Epithelial cell of proximal tubule (primary cell): ENCODE results near the gene NDUFS5. TPM values are rescaled to one million over a fixed set of nuclear protein-coding genes. Genes with fewer than 3 reads are reported as not detected.

Experiments used
- DNase-seq: peaks from one replicate; pipeline ENCODE4 v3.0.0-alpha.2; 2011; ENCODE audit warnings: low read depth
- H3K4me3 ChIP-seq: 2 replicates; pipeline ENCODE4 v1.5.1; 2011; ENCODE audit warnings: low read depth, mild to moderate bottlenecking, low read length
- total RNA-seq: library from RNA; depleted of rRNA; stranded (reverse); fragments of >200 nt; gene quantifications from 2 replicates; pipeline ENCODE4 v1.2.3, GENCODE V29; 2015
- TF ChIP-seq, protein P1 (sequence below): conservative IDR thresholded peaks from 2 replicates; pipeline ENCODE4 v1.5.1; 2012; ENCODE audit warnings: low read depth, mild to moderate bottlenecking, low read length

The NDUFS5 gene
- total RNA-seq, 1 donor from 2014 or later = 889 TPM

DNA sequence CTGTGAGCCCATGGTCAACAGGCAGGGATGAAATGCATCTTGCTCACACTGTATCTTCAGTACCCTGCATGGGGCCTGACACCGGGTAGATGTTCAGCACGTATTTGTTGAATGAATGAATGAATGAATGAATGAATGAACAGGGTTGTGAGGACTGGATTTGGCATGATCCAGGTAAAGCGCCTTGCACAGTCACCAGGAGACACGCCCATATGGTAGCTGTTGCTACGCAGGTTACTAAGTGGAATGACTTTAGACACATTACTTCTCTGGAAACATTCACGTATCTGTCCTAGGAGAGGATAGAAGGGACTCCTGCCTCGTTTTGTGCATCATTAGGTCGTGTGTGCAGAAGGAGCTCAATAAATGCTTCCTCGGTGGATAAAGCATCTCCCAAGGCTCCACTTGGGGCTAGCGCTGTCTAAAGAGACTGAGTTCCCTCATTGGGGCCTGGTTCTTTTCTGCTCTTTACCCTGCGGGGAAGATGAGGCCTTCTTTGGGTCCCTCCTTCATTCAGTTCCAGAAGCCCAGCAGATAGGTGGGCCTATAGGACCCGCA, 54.2 kb downstream of the NDUFS5 start:
- TF ChIP-seq, protein P1, sequence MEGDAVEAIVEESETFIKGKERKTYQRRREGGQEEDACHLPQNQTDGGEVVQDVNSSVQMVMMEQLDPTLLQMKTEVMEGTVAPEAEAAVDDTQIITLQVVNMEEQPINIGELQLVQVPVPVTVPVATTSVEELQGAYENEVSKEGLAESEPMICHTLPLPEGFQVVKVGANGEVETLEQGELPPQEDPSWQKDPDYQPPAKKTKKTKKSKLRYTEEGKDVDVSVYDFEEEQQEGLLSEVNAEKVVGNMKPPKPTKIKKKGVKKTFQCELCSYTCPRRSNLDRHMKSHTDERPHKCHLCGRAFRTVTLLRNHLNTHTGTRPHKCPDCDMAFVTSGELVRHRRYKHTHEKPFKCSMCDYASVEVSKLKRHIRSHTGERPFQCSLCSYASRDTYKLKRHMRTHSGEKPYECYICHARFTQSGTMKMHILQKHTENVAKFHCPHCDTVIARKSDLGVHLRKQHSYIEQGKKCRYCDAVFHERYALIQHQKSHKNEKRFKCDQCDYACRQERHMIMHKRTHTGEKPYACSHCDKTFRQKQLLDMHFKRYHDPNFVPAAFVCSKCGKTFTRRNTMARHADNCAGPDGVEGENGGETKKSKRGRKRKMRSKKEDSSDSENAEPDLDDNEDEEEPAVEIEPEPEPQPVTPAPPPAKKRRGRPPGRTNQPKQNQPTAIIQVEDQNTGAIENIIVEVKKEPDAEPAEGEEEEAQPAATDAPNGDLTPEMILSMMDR = no peak
- no peak for DNase-seq
- H3K4me3 ChIP-seq = no peak overlapping the region

DNA sequence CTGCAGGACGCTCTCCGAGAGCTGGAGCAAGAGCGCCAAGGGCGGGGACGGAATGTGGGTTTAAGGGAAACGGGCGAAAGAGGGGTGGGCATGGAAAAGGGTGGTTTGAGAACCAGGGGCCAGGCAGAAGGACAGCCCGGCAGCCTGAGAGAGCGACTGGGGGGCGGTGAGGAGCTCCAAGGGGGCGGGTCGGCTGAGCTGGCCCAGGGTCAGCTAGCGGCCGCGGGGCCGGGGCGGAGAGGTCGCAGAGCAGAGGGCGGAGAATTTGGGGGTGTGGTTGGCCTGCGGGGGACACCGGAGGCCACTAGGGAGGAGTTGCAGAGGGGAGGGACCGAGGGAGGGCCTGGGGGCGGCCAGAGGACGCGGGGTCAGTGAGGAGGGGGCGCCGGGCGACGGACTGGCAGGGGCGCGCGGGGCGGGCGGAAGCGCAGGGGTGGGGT, 54.7 kb downstream of the NDUFS5 start:
- TF ChIP-seq, protein P1 = no peak
- H3K4me3 ChIP-seq = no peak overlapping the region
- no peak for DNase-seq

DNA sequence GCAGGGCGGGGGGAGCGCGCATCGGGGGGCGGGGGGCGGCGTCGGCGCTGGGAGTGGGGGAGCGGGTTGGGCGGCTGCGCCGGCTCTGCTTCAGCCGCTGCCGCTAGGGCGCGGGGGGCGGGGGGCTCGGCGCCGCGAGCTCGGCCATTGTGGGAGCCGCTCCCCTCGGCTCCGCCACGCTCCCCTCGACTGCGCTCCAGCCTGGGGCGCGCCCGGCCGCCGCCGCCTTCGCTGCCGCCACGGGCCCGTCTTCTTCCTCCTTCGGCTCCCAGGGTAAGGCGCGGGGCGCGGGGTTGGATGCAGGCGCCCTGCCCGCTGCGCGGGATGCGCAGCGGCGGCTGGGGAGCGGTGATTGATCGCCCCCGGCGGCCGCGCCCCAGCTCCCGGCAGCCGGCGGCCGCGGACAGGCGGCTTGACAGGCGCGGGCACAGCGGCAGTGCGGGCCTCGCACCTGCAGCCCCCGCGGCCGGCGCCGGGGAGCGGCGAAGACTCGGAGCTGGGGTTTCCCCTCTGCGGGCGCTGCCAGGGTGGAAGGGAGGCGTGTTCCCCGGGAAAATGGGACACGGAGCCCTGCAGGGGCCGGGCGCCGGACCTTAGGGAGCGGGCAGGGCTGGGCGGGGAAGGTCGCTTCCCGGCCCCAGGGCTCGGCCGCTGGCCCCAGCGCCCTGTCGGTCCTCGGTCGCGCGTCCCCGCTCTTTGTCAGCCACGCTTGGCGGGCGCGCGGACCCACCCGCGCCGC, 55.3 kb downstream of the NDUFS5 start:
- H3K4me3 ChIP-seq = peak overlapping the region; percentile 52
- no peak for DNase-seq
- TF ChIP-seq, protein P1 = no peak

DNA sequence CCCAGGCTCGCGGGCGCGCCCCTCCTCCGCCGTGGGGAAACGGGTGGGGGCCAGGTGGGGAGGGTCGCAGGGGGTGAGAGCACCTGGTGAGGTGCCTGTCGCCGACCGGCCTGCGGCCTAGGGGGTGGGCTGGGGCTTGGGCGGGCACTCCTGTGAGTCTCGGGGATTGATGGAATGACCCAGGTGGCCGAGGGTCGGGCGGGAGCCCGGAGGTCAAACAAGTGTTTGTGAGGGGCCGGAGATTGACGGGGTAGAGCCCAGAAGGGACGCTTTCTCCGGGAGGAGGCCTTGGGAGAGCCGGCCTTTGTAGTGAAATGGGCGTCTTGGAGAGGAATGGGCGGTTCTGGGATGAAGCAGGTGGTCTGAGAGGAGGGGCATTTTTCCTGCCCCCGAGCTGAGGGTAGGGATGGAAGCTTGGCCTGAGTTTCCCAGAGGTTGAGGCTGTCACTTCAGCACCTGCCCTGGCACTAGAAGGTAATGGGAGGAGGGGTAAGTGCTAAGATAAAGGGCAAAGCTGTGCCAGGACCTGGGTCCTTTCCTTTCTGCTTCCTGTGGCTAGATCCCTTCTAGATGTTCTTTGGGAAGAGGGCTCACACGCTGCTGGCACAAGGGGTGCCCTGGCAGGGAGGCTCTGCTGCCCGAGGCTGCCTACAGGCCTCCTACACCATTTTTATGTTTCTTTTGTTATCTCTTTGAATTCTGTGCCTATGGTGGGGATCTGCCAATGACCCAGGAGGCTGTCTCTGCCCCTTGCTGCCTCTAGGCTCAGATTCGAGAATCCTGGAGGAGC, 56.1 kb downstream of the NDUFS5 start:
- peak overlapping the region; percentile 52 for H3K4me3 ChIP-seq
- no peak for DNase-seq
- TF ChIP-seq, protein P1 = no peak

DNA sequence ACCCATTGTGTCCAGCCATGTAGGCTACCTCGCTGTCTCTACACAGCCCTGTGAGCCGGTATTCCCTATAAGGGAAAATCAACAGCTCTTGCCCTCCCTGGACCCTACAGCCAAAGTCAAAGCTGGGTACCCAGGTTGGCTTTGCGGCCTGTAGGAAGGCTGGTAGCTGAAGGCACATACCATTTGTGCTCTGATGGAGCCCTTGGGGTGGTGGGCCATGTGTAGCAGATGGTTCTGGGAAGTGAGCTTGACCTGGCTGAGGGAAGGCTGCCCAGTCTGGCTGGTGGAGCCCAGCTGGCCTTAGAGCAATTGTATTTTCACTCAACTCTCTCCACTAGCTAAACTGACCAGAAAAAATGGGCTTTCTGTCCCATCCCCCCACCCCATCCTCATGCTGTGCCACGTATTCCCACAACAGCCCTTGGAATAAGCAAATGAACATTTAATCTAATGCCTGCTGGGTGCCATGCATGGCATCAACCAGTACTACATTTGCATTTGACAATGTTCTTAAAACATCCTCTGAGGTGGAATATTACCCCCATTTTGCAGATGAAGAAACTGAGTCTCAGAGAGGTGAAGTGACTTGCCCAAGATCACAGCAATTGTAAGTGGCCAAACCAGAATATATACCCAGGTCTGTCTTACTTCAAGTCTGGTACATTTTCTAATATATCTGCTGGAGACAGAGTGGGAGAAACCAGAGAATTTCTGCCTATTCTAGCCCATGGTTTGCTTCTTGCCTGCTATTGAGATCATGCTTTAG, 56.8 kb downstream of the NDUFS5 start:
- TF ChIP-seq, protein P1 = no peak
- no peak for DNase-seq
- no peak overlapping the region for H3K4me3 ChIP-seq

DNA sequence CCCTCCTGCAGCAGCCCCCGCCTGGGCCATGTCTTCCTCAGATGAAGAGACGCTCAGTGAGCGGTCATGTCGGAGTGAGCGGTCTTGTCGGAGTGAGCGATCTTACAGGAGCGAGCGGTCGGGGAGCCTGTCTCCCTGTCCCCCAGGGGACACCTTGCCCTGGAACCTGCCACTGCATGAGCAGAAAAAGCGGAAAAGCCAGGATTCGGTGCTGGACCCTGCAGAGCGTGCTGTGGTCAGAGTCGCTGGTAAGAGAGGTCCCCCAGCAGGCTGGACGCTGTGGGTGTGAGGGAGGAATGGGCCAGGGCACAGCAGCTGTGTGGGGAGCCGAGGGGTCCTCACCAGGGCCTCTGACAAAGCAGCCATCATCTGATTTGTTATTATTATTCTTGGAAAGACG, 58.0 kb downstream of the NDUFS5 start:
- no peak overlapping the region for H3K4me3 ChIP-seq
- DNase-seq = no peak
- TF ChIP-seq, protein P1 = no peak

Other genes starting within 250 kb of the NDUFS5 start
- gene RRAGC, start 166.6 kb upstream of the NDUFS5 start, total RNA-seq = 3.3 and 4.3 TPM in 2 replicates
- 25.5 and 27.5 TPM in 2 replicates for gene MYCBP, start 153.0 kb upstream of the NDUFS5 start, total RNA-seq
- gene GJA9, start 144.8 kb upstream of the NDUFS5 start, total RNA-seq = not detected in 2 replicates
- gene RHBDL2, start 84.5 kb upstream of the NDUFS5 start, total RNA-seq = 0.07 TPM in 1 of 2 replicates, not detected in the other
- gene AKIRIN1, start 35.1 kb upstream of the NDUFS5 start, total RNA-seq = 33.4 and 48.3 TPM in 2 replicates
- gene MACF1, start 178.3 kb downstream of the NDUFS5 start, total RNA-seq = 185 and 296 TPM in 2 replicates